Neural cell (in vitro differentiated cells): ENCODE results near the gene GLO1. TPM values are rescaled to one million over a fixed set of nuclear protein-coding genes. Genes with fewer than 3 reads are reported as not detected.

Experiments
- H2AFZ ChIP-seq: fragments of 200-600, 300-800 bp; sonication (generic), shearing (Covaris generic); 2 replicates; pipeline ENCODE4 v1.6.0; 2014; ENCODE audit warnings: low read depth, mild to moderate bottlenecking, antibody characterized with exemption, low read length, moderate library complexity
- H3F3A ChIP-seq: fragments of 200-600 bp; shearing (Covaris generic); 2 replicates; pipeline ENCODE4 v1.6.1; 2016; ENCODE audit warnings: mild to moderate bottlenecking, moderate library complexity, mixed read lengths, antibody characterized with exemption, low read length; ENCODE audit not compliant: insufficient read depth, poor library complexity, severe bottlenecking
- H3K27ac ChIP-seq: fragments of 200-600, 300-800 bp; sonication (generic), shearing (Covaris generic); 2 replicates; pipeline ENCODE4 v1.5.1; 2014; ENCODE audit warnings: mild to moderate bottlenecking, low read length, moderate library complexity
- H3K27me3 ChIP-seq: fragments of 300-800, 200-600 bp; sonication (generic), shearing (Covaris generic); 2 replicates; pipeline ENCODE4 v1.6.0; 2014; ENCODE audit warnings: mild to moderate bottlenecking, low read depth, low read length, moderate library complexity; ENCODE audit not compliant: insufficient read depth
- H3K36me3 ChIP-seq: fragments of 300-800, 200-600 bp; sonication (generic), shearing (Covaris generic); 2 replicates; pipeline ENCODE4 v1.5.1; 2014; ENCODE audit warnings: mild to moderate bottlenecking, antibody characterized with exemption, low read length, moderate library complexity; ENCODE audit not compliant: insufficient read depth
- H3K4me2 ChIP-seq: fragments of 300-800, 200-600 bp; sonication (generic), shearing (Covaris generic); 2 replicates; pipeline ENCODE4 v1.6.0; 2014; ENCODE audit warnings: mild to moderate bottlenecking, low read length
- H3K4me3 ChIP-seq: fragments of 300-800, 200-600 bp; sonication (generic), shearing (Covaris generic); 2 replicates; pipeline ENCODE4 v1.5.1; 2014; ENCODE audit warnings: mild to moderate bottlenecking, low read length, moderate library complexity
- H3K79me2 ChIP-seq: fragments of 200-600 bp; shearing (Covaris generic); replicated peaks from 2 replicates; pipeline ENCODE4 v1.6.0; 2014; ENCODE audit warnings: mild to moderate bottlenecking, low read length, moderate library complexity; ENCODE audit not compliant: insufficient read depth
- H3K9ac ChIP-seq: fragments of 300-800, 200-600 bp; sonication (generic), shearing (Covaris generic); 2 replicates; pipeline ENCODE4 v1.6.1; 2016; ENCODE audit warnings: mild to moderate bottlenecking, low read length, mixed read lengths
- H3K9me2 ChIP-seq: fragments of 200-600 bp; shearing (Covaris generic); 2 replicates; pipeline ENCODE4 v1.6.1; 2016; ENCODE audit warnings: mild to moderate bottlenecking, low read length, mixed read lengths; ENCODE audit not compliant: insufficient read depth
- H3K9me3 ChIP-seq: fragments of 200-600, 300-800 bp; sonication (generic), shearing (Covaris generic); 2 replicates; pipeline ENCODE4 v1.6.1; 2016; ENCODE audit warnings: mild to moderate bottlenecking, mixed run types, low read length, moderate library complexity, mixed read lengths
- H4K20me1 ChIP-seq: fragments of 200-600 bp; shearing (Covaris generic); 2 replicates; pipeline ENCODE4 v1.6.1; 2016; ENCODE audit warnings: mild to moderate bottlenecking, mixed run types; ENCODE audit not compliant: insufficient read depth
- EP300 ChIP-seq: fragments of 450-650 bp; conservative IDR thresholded peaks from 2 replicates; pipeline ENCODE4 v1.6.1; 2014; ENCODE audit warnings: antibody characterized with exemption, mild to moderate bottlenecking, moderate library complexity; ENCODE audit not compliant: poor library complexity, severe bottlenecking
- EZH2 ChIP-seq: fragments of 200-600, 300-800 bp; shearing (Covaris generic), sonication (generic); IDR thresholded peaks from 2 replicates; pipeline ENCODE4 v1.6.1; 2014; ENCODE audit warnings: antibody characterized with exemption, low read length, borderline replicate concordance, mild to moderate bottlenecking; ENCODE audit not compliant: insufficient read depth, poor library complexity, severe bottlenecking
- MXI1 ChIP-seq: fragments of 450-650 bp; conservative IDR thresholded peaks from 2 replicates; pipeline ENCODE4 v1.6.1; 2014; ENCODE audit warnings: antibody characterized with exemption, mild to moderate bottlenecking; ENCODE audit not compliant: poor library complexity, severe bottlenecking
- POLR2AphosphoS5 ChIP-seq: IDR thresholded peaks from 2 replicates; pipeline ENCODE4 v1.6.1; 2012
- RAD21 ChIP-seq: fragments of 450-650 bp; conservative IDR thresholded peaks from 2 replicates; pipeline ENCODE4 v1.6.1; 2014; ENCODE audit warnings: antibody characterized with exemption, mild to moderate bottlenecking, moderate library complexity
- SMC3 ChIP-seq: fragments of 450-650 bp; conservative IDR thresholded peaks from 2 replicates; pipeline ENCODE4 v1.6.1; 2014; ENCODE audit warnings: antibody characterized with exemption, mild to moderate bottlenecking, moderate library complexity; ENCODE audit not compliant: poor library complexity
- TAF1 ChIP-seq: IDR thresholded peaks from 2 replicates; pipeline ENCODE4 v1.6.1; 2012; ENCODE audit warnings: low read depth
- polyA plus RNA-seq: library from polyadenylated mRNA; depleted of rRNA; stranded (reverse); fragments of >200 nt; gene quantifications from 2 replicates; pipeline ENCODE4 v1.2.3, GENCODE V29; 2014
- TF ChIP-seq, protein P1 (sequence below): fragments of 450-650 bp; IDR thresholded peaks from 2 replicates; pipeline ENCODE4 v1.5.1; 2014; ENCODE audit warnings: antibody characterized with exemption, mild to moderate bottlenecking, moderate library complexity; ENCODE audit not compliant: poor library complexity, severe bottlenecking
- TF ChIP-seq, protein P2 (sequence below): IDR thresholded peaks from 2 replicates; pipeline ENCODE4 v1.6.1; 2012; ENCODE audit warnings: borderline replicate concordance

GLO1 gene
- polyA plus RNA-seq, 1 donor from 2014 or later: 94.8 TPM

- Histone ChIP-seq H3K79me2 (no peaks in the 10 kb centered on the region), H3K27me3 (no peaks in the 10 kb centered on the region), H3K9me3 (no peaks in the 10 kb centered on the region), H3K9ac (no peak overlapping the region), H3K27ac (no peak overlapping the region), H3K9me2 (no peaks in the 10 kb centered on the region), H3F3A (no peaks in the 10 kb centered on the region), H3K4me2 (no peak overlapping the region), H3K36me3 (no peaks in the 10 kb centered on the region), H4K20me1 (no peaks in the 10 kb centered on the region), H3K4me3 (no peak overlapping the region), H2AFZ (no peak overlapping the region)
- no peak for TF ChIP-seq TAF1
- TF ChIP-seq EZH2: no peak
- no peak for TF ChIP-seq SMC3
- no peak for TF ChIP-seq POLR2AphosphoS5
These were observed 25.3 kb upstream of the GLO1 start for GRCh38 chr6:38728203-38728602.

- Histone ChIP-seq H3K9ac (no peak overlapping the region), H3F3A (no peaks in the 10 kb centered on the region), H2AFZ (no peak overlapping the region), H3K9me3 (no peaks in the 10 kb centered on the region), H3K4me3 (no peak overlapping the region), H3K36me3 (no peaks in the 10 kb centered on the region), H3K4me2 (no peak overlapping the region), H3K9me2 (no peaks in the 10 kb centered on the region), H3K27me3 (no peaks in the 10 kb centered on the region), H3K27ac (no peak overlapping the region), H4K20me1 (no peaks in the 10 kb centered on the region), H3K79me2 (no peaks in the 10 kb centered on the region)
- TF ChIP-seq, protein P1, sequence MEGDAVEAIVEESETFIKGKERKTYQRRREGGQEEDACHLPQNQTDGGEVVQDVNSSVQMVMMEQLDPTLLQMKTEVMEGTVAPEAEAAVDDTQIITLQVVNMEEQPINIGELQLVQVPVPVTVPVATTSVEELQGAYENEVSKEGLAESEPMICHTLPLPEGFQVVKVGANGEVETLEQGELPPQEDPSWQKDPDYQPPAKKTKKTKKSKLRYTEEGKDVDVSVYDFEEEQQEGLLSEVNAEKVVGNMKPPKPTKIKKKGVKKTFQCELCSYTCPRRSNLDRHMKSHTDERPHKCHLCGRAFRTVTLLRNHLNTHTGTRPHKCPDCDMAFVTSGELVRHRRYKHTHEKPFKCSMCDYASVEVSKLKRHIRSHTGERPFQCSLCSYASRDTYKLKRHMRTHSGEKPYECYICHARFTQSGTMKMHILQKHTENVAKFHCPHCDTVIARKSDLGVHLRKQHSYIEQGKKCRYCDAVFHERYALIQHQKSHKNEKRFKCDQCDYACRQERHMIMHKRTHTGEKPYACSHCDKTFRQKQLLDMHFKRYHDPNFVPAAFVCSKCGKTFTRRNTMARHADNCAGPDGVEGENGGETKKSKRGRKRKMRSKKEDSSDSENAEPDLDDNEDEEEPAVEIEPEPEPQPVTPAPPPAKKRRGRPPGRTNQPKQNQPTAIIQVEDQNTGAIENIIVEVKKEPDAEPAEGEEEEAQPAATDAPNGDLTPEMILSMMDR: no peak
- TF ChIP-seq TAF1: no peak
- TF ChIP-seq, protein P2, sequence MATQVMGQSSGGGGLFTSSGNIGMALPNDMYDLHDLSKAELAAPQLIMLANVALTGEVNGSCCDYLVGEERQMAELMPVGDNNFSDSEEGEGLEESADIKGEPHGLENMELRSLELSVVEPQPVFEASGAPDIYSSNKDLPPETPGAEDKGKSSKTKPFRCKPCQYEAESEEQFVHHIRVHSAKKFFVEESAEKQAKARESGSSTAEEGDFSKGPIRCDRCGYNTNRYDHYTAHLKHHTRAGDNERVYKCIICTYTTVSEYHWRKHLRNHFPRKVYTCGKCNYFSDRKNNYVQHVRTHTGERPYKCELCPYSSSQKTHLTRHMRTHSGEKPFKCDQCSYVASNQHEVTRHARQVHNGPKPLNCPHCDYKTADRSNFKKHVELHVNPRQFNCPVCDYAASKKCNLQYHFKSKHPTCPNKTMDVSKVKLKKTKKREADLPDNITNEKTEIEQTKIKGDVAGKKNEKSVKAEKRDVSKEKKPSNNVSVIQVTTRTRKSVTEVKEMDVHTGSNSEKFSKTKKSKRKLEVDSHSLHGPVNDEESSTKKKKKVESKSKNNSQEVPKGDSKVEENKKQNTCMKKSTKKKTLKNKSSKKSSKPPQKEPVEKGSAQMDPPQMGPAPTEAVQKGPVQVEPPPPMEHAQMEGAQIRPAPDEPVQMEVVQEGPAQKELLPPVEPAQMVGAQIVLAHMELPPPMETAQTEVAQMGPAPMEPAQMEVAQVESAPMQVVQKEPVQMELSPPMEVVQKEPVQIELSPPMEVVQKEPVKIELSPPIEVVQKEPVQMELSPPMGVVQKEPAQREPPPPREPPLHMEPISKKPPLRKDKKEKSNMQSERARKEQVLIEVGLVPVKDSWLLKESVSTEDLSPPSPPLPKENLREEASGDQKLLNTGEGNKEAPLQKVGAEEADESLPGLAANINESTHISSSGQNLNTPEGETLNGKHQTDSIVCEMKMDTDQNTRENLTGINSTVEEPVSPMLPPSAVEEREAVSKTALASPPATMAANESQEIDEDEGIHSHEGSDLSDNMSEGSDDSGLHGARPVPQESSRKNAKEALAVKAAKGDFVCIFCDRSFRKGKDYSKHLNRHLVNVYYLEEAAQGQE: no peak
- TF ChIP-seq RAD21: no peak
- no peak for TF ChIP-seq MXI1
- TF ChIP-seq POLR2AphosphoS5: no peak
- no peak for TF ChIP-seq EZH2
- no peak for TF ChIP-seq SMC3
- TF ChIP-seq EP300: no peak
These were observed 22.7 kb upstream of the GLO1 start for GRCh38 chr6:38725414-38726183.
